ENCODE results near the gene BPTF.
"Not testable (repeated sequence)": the region's sequence is repeated elsewhere in the genome, so short reads cannot be mapped to it uniquely, and the experiment has no call there.

BPTF gene

DNA sequence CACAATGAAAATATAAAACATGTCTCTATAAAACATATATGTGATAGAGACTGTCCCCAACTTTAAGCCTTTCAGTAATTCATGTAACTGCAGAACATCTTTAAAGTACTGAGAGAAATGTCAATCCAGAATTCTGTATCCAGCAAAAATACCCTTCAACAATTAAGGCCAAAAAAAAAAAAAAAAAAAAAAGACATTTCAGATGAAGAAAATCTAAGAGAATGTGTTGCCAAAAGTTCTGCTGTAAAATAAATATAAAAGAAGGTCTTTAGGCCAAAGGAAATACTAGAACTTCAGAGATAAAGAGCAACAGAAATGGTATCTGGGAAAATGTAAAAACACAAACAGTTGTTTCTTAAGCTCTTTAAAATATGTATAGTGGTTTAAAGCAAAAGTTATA lies 17.3 kb downstream of the BPTF start:
- Histone ChIP-seq H3K4me3 (ENCODE audit: severe bottlenecking) (no peak overlapping the region), H3K27me3 (ENCODE audit: insufficient read depth, poor library complexity, severe bottlenecking) (no peaks in the 10 kb centered on the region), H3K36me3 (ENCODE audit: low read depth) (peaks cover 6% of the 10 kb centered on the region), H3K27ac (ENCODE audit: poor library complexity, severe bottlenecking) (no peak overlapping the region), H3K4me1 (ENCODE audit: insufficient read depth, poor library complexity, severe bottlenecking) (peaks cover 7% of the 10 kb centered on the region), H3K9me3 (ENCODE audit: severe bottlenecking) (no peaks in the 10 kb centered on the region)
- ATAC-seq (ENCODE audit: low read depth) (no peak), DNase-seq (ENCODE audit: low spot score) (no peak)
- TF ChIP-seq, protein P1, sequence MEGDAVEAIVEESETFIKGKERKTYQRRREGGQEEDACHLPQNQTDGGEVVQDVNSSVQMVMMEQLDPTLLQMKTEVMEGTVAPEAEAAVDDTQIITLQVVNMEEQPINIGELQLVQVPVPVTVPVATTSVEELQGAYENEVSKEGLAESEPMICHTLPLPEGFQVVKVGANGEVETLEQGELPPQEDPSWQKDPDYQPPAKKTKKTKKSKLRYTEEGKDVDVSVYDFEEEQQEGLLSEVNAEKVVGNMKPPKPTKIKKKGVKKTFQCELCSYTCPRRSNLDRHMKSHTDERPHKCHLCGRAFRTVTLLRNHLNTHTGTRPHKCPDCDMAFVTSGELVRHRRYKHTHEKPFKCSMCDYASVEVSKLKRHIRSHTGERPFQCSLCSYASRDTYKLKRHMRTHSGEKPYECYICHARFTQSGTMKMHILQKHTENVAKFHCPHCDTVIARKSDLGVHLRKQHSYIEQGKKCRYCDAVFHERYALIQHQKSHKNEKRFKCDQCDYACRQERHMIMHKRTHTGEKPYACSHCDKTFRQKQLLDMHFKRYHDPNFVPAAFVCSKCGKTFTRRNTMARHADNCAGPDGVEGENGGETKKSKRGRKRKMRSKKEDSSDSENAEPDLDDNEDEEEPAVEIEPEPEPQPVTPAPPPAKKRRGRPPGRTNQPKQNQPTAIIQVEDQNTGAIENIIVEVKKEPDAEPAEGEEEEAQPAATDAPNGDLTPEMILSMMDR (IDR thresholded peaks at IDR 0.05; ENCODE audit: poor library complexity, severe bottlenecking): no peak

DNA sequence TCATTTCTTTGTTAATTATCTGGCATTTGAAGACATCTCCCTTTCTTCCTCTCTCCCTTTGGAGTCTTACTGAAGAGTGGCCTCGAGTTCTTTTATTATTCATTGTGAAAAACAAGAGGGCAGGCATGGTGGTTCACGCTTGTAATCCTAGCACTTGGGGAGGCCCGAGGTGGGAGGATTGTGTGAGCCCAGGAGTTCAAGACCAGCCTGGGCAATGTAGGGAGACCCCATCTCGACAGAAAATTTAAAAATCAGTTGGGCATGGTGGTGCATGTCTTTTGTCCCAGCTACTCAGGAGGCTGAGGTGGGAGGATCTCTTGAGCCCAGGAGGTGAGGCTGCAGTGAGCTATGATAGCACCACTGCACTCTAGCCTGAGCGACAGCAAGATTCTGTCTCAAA lies 20.1 kb downstream of the BPTF start:
- DNase-seq (ENCODE audit: low spot score): no peak
- H3K27ac ChIP-seq (ENCODE audit: poor library complexity, severe bottlenecking): no peak overlapping the region
- H3K4me3 ChIP-seq (ENCODE audit: severe bottlenecking): no peak overlapping the region
- ATAC-seq (ENCODE audit: low read depth): no peak
- H3K9me3 ChIP-seq (ENCODE audit: severe bottlenecking): no peaks in the 10 kb centered on the region
- no peaks in the 10 kb centered on the region for H3K27me3 ChIP-seq (ENCODE audit: insufficient read depth, poor library complexity, severe bottlenecking)
- TF ChIP-seq, protein P1 (IDR thresholded peaks at IDR 0.05; ENCODE audit: poor library complexity, severe bottlenecking): no peak
- peaks cover 7% of the 10 kb centered on the region for H3K4me1 ChIP-seq (ENCODE audit: insufficient read depth, poor library complexity, severe bottlenecking)
- peaks cover 11% of the 10 kb centered on the region for H3K36me3 ChIP-seq (ENCODE audit: low read depth)

DNA sequence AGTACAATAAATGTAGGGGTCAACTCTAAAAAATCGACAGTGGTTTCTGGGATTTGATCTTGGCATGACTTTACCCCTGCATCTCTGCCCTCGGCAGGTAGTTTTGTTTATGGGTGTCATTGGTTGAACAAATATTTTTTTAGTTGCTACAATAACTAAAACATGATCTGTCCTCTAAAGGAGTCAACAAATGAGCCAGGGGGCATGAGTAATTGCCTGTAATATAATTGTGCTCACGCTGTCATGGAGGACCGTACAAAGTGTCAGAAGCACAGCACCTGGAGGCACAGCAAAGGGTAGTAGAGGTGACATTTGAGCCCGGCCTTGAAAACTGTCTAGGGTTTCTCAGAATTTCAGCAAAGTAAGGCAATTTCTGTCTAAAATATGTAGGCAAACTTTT lies 22.9 kb downstream of the BPTF start:
- H3K27ac ChIP-seq (ENCODE audit: poor library complexity, severe bottlenecking); H3K9me3 ChIP-seq (ENCODE audit: severe bottlenecking); H3K4me3 ChIP-seq (ENCODE audit: severe bottlenecking); DNase-seq (ENCODE audit: low spot score); H3K27me3 ChIP-seq (ENCODE audit: insufficient read depth, poor library complexity, severe bottlenecking); H3K4me1 ChIP-seq (ENCODE audit: insufficient read depth, poor library complexity, severe bottlenecking); H3K36me3 ChIP-seq (ENCODE audit: low read depth); ATAC-seq (ENCODE audit: low read depth): not testable (repeated sequence)

DNA sequence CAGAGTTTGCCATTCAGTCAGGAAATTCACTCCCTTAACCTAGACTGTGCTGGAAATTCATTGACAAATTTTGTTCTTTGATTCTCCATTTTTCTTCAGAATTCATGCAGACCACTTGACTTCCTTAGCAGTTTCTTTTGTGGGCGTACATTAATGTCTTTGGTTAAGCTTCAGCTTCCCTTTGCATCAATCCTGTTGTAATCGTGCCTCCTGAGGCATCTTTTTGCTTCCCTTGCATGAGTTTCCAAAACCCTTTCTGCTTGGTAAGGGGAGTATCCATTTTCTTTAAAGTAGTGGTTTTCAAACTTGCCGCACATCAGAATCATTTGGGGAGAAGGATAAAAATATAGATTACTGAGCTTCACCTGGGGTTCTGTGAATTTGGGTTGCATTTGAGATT lies 23.5 kb downstream of the BPTF start:
- H3K4me3 ChIP-seq (ENCODE audit: severe bottlenecking); ATAC-seq (ENCODE audit: low read depth); H3K9me3 ChIP-seq (ENCODE audit: severe bottlenecking); H3K27ac ChIP-seq (ENCODE audit: poor library complexity, severe bottlenecking); H3K27me3 ChIP-seq (ENCODE audit: insufficient read depth, poor library complexity, severe bottlenecking); DNase-seq (ENCODE audit: low spot score); H3K4me1 ChIP-seq (ENCODE audit: insufficient read depth, poor library complexity, severe bottlenecking): not testable (repeated sequence)
- H3K36me3 ChIP-seq (ENCODE audit: low read depth): peaks cover 16% of the 10 kb centered on the region

DNA sequence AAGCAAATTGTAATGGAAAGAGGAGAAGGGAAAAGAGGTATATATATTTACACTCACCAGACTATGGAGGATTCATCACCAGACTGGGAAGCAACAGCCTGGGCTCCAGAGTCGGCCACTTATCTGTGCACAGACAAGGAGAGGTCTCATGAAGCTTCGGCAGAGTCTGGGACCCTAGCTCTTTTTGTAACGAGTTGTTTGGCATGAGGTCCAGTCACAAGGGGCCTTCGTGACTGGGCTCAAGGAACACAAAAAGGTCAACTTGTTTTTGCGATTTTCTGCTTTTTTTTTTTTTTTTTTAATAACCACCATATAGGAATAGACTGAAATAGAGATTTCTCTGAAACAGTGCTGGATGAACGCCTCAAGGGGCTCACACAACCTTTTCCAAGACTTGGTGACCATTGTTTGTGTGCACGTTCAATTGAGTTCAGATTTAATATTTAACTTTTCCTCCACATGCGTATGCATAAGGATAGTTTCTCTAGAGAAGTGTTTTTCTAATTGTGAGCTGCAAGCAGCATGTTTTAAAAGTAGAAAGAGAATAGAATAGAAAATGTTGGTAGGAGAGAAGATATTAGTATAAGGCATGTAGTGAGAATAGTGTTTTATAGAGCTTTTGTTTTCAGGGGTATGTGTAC lies 25.8 kb downstream of the BPTF start:
- ATAC-seq (ENCODE audit: low read depth) (no peak), DNase-seq (ENCODE audit: low spot score) (no peak)
- TF ChIP-seq, protein P1 (IDR thresholded peaks at IDR 0.05; ENCODE audit: poor library complexity, severe bottlenecking): no peak

DNA sequence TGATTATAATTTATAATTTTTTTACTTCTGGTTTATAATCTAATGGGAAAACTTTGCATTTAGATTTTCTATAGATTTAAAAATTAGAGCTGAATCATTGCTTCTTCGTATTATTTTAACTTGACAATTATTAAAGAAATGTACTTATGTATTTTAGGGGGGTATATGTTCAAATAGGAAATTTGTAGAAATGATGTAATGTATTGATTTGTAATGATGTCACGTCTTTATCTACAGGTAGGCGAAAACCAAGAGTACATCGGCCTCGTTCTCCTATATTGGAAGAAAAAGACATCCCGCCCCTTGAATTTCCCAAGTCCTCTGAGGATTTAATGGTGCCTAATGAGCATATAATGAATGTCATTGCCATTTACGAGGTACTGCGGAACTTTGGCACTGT lies 28.4 kb downstream of the BPTF start:
- Histone ChIP-seq H3K36me3 (ENCODE audit: low read depth) (peaks cover 32% of the 10 kb centered on the region), H3K9me3 (ENCODE audit: severe bottlenecking) (no peaks in the 10 kb centered on the region), H3K27me3 (ENCODE audit: insufficient read depth, poor library complexity, severe bottlenecking) (no peaks in the 10 kb centered on the region), H3K4me3 (ENCODE audit: severe bottlenecking) (no peak overlapping the region), H3K27ac (ENCODE audit: poor library complexity, severe bottlenecking) (no peak overlapping the region), H3K4me1 (ENCODE audit: insufficient read depth, poor library complexity, severe bottlenecking) (no peaks in the 10 kb centered on the region)
- no peak for DNase-seq (ENCODE audit: low spot score)
- TF ChIP-seq, protein P1 (IDR thresholded peaks at IDR 0.05; ENCODE audit: poor library complexity, severe bottlenecking): no peak
- no peak for ATAC-seq (ENCODE audit: low read depth)

More for the DNA sequence above, 25.8 kb downstream of the BPTF start:
- Histone ChIP-seq H3K36me3 (ENCODE audit: low read depth) (peaks cover 32% of the 10 kb centered on the region), H3K27me3 (ENCODE audit: insufficient read depth, poor library complexity, severe bottlenecking) (no peaks in the 10 kb centered on the region), H3K27ac (ENCODE audit: poor library complexity, severe bottlenecking) (no peak overlapping the region), H3K4me1 (ENCODE audit: insufficient read depth, poor library complexity, severe bottlenecking) (no peaks in the 10 kb centered on the region), H3K4me3 (ENCODE audit: severe bottlenecking) (no peak overlapping the region), H3K9me3 (ENCODE audit: severe bottlenecking) (no peaks in the 10 kb centered on the region)

All from RWPE2 (cell line).